Smooth muscle cell (in vitro differentiated cells): ENCODE results near the gene USH1C. TPM values are rescaled to one million over a fixed set of nuclear protein-coding genes. Genes with fewer than 3 reads are reported as not detected.

ENCODE experiments used
- DNase-seq: peaks from one replicate; lab custom pipeline; 2025; ENCODE audit not compliant: unreplicated experiment; lab: John Stamatoyannopoulos, UW
- H2AFZ ChIP-seq: fragments of 200-600 bp; sonication (generic); 2 replicates; pipeline ENCODE4 v1.6.0; 2016; ENCODE audit warnings: antibody characterized with exemption, low read depth, mild to moderate bottlenecking
- H3F3A ChIP-seq: fragments of 200-600 bp; sonication (generic); 2 replicates; pipeline ENCODE4 v1.6.0; 2017; ENCODE audit warnings: antibody characterized with exemption, low read depth
- H3K27ac ChIP-seq: fragments of 200-600 bp; sonication (generic); 2 replicates; pipeline ENCODE4 v1.5.1; 2016; ENCODE audit warnings: low read depth, mild to moderate bottlenecking
- H3K27me3 ChIP-seq: fragments of 200-600 bp; sonication (generic); 2 replicates; pipeline ENCODE4 v1.6.1; 2016; ENCODE audit warnings: low read depth, mild to moderate bottlenecking
- H3K36me3 ChIP-seq: fragments of 200-600 bp; sonication (generic); 2 replicates; pipeline ENCODE4 v1.5.1; 2016; ENCODE audit warnings: low read depth
- H3K4me1 ChIP-seq: fragments of 200-600 bp; sonication (generic); 2 replicates; pipeline ENCODE4 v1.5.1; 2016; ENCODE audit warnings: low read depth
- H3K4me2 ChIP-seq: fragments of 200-600 bp; sonication (generic); 2 replicates; pipeline ENCODE4 v1.6.0; 2016; ENCODE audit warnings: mild to moderate bottlenecking
- H3K4me3 ChIP-seq: fragments of 200-600 bp; sonication (generic); 2 replicates; pipeline ENCODE4 v1.5.1; 2016; ENCODE audit warnings: mild to moderate bottlenecking
- H3K79me2 ChIP-seq: fragments of 200-600 bp; sonication (generic); 2 replicates; pipeline ENCODE4 v1.6.0; 2016; ENCODE audit warnings: low read depth, mild to moderate bottlenecking
- H3K9ac ChIP-seq: fragments of 200-600 bp; sonication (generic); 2 replicates; pipeline ENCODE4 v1.6.0; 2016; ENCODE audit warnings: low read depth
- H3K9me3 ChIP-seq: fragments of 200-600 bp; sonication (generic); replicated peaks from 2 replicates; pipeline ENCODE4 v1.5.1; 2016; ENCODE audit warnings: low read depth
- H4K20me1 ChIP-seq: fragments of 200-600 bp; sonication (generic); 2 replicates; pipeline ENCODE4 v1.6.0; 2016; ENCODE audit warnings: low read depth
- CTCF ChIP-seq: fragments of 200-600 bp; sonication (generic); IDR thresholded peaks from 2 replicates; pipeline ENCODE4 v1.5.1; 2017; ENCODE audit warnings: borderline replicate concordance, mild to moderate bottlenecking, antibody characterized with exemption; ENCODE audit not compliant: insufficient read depth, poor library complexity, severe bottlenecking
- WGBS: methylation state at CpG from one replicate; pipeline ENCODE4 v1.1.7; 2016; ENCODE audit warnings: low lambda C conversion rate; 5-methylcytosine and 5-hydroxymethylcytosine counted together
- polyA plus RNA-seq: library from polyadenylated mRNA; unstranded; fragments of >200 nt; fragmentation: Nextera tagmentation; extraction: Ambion mirVana; gene quantifications from 2 replicates; pipeline ENCODE4 v1.2.1, GENCODE V29; 2016
- total RNA-seq: library from RNA; depleted of rRNA; stranded (reverse); fragments of >200 nt; gene quantifications from 2 replicates; pipeline ENCODE4 v1.2.3, GENCODE V29; 2014

The USH1C gene
- total and polyA plus RNA-seq, 2 experiments from 2014 or later = not detected

DNA sequence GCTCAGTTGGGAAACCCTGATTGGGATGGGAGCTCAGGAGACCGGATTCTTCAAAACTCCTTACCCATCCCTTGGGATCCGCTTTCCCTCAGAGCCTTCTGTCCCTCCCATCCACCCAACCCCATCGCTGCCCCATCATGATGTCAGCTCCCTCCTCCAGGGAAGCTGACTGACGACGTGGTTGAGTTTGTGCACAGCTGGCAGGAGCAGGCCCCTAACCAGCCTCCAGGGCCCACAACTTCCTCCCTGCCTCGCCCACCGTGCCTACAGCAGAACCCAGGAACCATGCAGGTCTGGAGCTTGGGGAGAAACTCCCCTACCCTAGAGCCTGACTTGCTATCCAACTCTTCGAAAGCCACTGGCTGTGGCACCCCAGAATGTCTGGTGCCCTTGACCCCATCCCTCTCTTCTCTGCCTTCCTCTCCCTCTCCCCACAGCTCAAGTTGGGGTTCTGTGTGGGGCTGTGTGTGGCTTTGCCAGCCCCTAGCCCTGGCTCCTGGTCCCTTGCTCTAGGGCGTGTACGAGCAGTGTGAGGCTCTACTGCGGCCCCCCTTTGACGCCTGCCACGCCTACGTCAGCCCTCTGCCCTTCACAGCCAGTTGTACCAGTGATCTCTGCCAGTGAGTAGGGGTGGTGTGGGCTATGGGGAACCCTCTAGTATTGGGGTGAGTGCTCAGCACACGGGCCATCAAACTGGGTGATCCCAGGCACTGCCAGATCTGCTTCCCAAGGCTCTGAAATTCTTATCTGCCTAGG is 14.0 kb upstream of the USH1C start:
- H3K27me3 ChIP-seq = peaks cover 18% of the 10 kb centered on the region
- WGBS = 83% methylated on average over 15 of the region's 15 CpGs
- TF ChIP-seq CTCF = no peak
- no peak for DNase-seq
- no peaks in the 10 kb centered on the region for H4K20me1 ChIP-seq
- no peaks in the 10 kb centered on the region for H3K4me1 ChIP-seq
- H3K4me2 ChIP-seq = no peak overlapping the region
- no peaks in the 10 kb centered on the region for H3K9me3 ChIP-seq
- H3F3A ChIP-seq = no peaks in the 10 kb centered on the region
- H3K27ac ChIP-seq = no peak overlapping the region
- H3K79me2 ChIP-seq = no peaks in the 10 kb centered on the region
- no peak overlapping the region for H2AFZ ChIP-seq
- no peak overlapping the region for H3K4me3 ChIP-seq
- H3K36me3 ChIP-seq = no peaks in the 10 kb centered on the region
- H3K9ac ChIP-seq = no peak overlapping the region

GRCh38 chr11:17556999-17557398 is 12.8 kb upstream of the USH1C start:
- Histone ChIP-seq H3K36me3 (no peaks in the 10 kb centered on the region), H3K4me1 (no peaks in the 10 kb centered on the region), H3K27me3 (peaks cover 18% of the 10 kb centered on the region), H3K4me2 (no peak overlapping the region), H3K9ac (no peak overlapping the region), H3F3A (no peaks in the 10 kb centered on the region), H3K4me3 (no peak overlapping the region), H3K27ac (no peak overlapping the region), H2AFZ (no peak overlapping the region), H3K79me2 (no peaks in the 10 kb centered on the region), H4K20me1 (no peaks in the 10 kb centered on the region), H3K9me3 (no peaks in the 10 kb centered on the region)
- TF ChIP-seq CTCF = no peak
- WGBS = 90% methylated on average over 8 of the region's 8 CpGs
- DNase-seq = no peak

DNA sequence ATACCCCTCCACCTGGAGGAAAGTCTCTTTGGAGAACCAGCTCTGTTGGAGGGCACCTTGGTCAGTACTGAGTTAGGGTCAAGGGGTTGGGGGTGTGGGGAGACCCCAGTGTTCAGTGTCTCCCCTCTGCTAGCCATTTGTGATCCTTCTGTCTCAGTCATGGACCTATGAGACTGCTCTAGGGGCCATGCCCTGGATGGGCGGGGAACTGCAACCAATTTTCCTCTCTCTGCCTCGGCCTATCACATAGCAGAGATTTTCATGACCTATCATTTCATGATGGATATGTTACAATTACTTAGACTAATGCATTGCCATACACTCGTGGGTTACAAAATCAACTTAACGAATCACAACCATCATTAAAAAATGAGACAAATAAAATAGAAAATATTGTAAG is 10.3 kb upstream of the USH1C start:
- Histone ChIP-seq H3K4me3 (no peak overlapping the region), H3K4me1 (no peaks in the 10 kb centered on the region), H3F3A (no peaks in the 10 kb centered on the region), H3K27ac (no peak overlapping the region), H3K27me3 (peaks cover 15% of the 10 kb centered on the region), H3K4me2 (no peak overlapping the region), H3K79me2 (no peaks in the 10 kb centered on the region), H2AFZ (no peak overlapping the region), H3K36me3 (no peaks in the 10 kb centered on the region), H3K9me3 (no peaks in the 10 kb centered on the region), H3K9ac (no peak overlapping the region), H4K20me1 (no peaks in the 10 kb centered on the region)
- no peak for DNase-seq
- 85% methylated on average over 4 of the region's 4 CpGs for WGBS
- no peak for TF ChIP-seq CTCF

- no peak for DNase-seq
- no peaks in the 10 kb centered on the region for H3K9me3 ChIP-seq
- H3F3A ChIP-seq = no peaks in the 10 kb centered on the region
- no peaks in the 10 kb centered on the region for H3K79me2 ChIP-seq
- peaks cover 12% of the 10 kb centered on the region for H3K27me3 ChIP-seq
- no peak overlapping the region for H3K27ac ChIP-seq
- no peak overlapping the region for H2AFZ ChIP-seq
- H3K36me3 ChIP-seq = no peaks in the 10 kb centered on the region
- H3K4me2 ChIP-seq = no peak overlapping the region
- no peak overlapping the region for H3K9ac ChIP-seq
- no peak overlapping the region for H3K4me3 ChIP-seq
- no peaks in the 10 kb centered on the region for H4K20me1 ChIP-seq
- H3K4me1 ChIP-seq = no peaks in the 10 kb centered on the region
- no peak for TF ChIP-seq CTCF
- 83% methylated on average over 7 of the region's 7 CpGs for WGBS
Observed at GRCh38 chr11:17553249-17553546, 9.0 kb upstream of the USH1C start.
